Hepatocyte (in vitro differentiated cells): ENCODE measurements around the gene PLAC8L1. TPM values are rescaled to one million over a fixed set of nuclear protein-coding genes. Genes with fewer than 3 reads are reported as not detected.

Source experiments
- DNase-seq: peaks from one replicate; pipeline ENCODE4 v3.0.0-alpha.2; 2016; ENCODE audit warnings: low spot score
- H2AFZ ChIP-seq: fragments of 200-600 bp; sonication (generic); 2 replicates; pipeline ENCODE4 v1.6.0; 2016; ENCODE audit warnings: antibody characterized with exemption, mild to moderate bottlenecking
- H3K27ac ChIP-seq: fragments of 200-600 bp; sonication (generic); 2 replicates; pipeline ENCODE4 v1.5.1; 2016; ENCODE audit warnings: mild to moderate bottlenecking
- H3K27me3 ChIP-seq: fragments of 200-600 bp; sonication (generic); 2 replicates; pipeline ENCODE4 v1.6.1; 2016
- H3K36me3 ChIP-seq: fragments of 200-600 bp; sonication (generic); replicated peaks from 2 replicates; pipeline ENCODE4 v1.5.1; 2016; ENCODE audit warnings: low read depth; ENCODE audit not compliant: insufficient read depth
- H3K4me1 ChIP-seq: fragments of 200-600 bp; sonication (generic); 2 replicates; pipeline ENCODE4 v1.5.1; 2016; ENCODE audit warnings: mild to moderate bottlenecking, moderate library complexity; ENCODE audit not compliant: insufficient read depth
- H3K4me2 ChIP-seq: fragments of 200-600 bp; sonication (generic); 2 replicates; pipeline ENCODE4 v1.6.0; 2016
- H3K4me3 ChIP-seq: fragments of 200-600 bp; sonication (generic); 2 replicates; pipeline ENCODE4 v1.5.1; 2016; ENCODE audit warnings: mild to moderate bottlenecking
- H3K79me2 ChIP-seq: fragments of 200-600 bp; sonication (generic); 2 replicates; pipeline ENCODE4 v1.6.0; 2017; ENCODE audit warnings: mild to moderate bottlenecking
- H3K9me2 ChIP-seq: fragments of 200-600 bp; sonication (generic); replicated peaks from 2 replicates; pipeline ENCODE4 v1.6.0; 2017; ENCODE audit warnings: mild to moderate bottlenecking; ENCODE audit not compliant: insufficient read depth
- H3K9me3 ChIP-seq: fragments of 200-600 bp; sonication (generic); 2 replicates; pipeline ENCODE4 v1.5.1; 2016; ENCODE audit warnings: low read depth, mild to moderate bottlenecking
- H4K20me1 ChIP-seq: fragments of 200-600 bp; sonication (generic); 2 replicates; pipeline ENCODE4 v1.6.0; 2016; ENCODE audit warnings: mild to moderate bottlenecking; ENCODE audit not compliant: insufficient read depth, poor library complexity, severe bottlenecking
- EZH2 ChIP-seq: fragments of 200-600 bp; sonication (generic); IDR thresholded peaks from 2 replicates; pipeline ENCODE4 v1.6.1; 2016; ENCODE audit warnings: antibody characterized with exemption, mild to moderate bottlenecking, borderline replicate concordance
- EZH2phosphoT487 ChIP-seq: fragments of 200-600 bp; sonication (generic); IDR thresholded peaks from one replicate; pipeline ENCODE4 v1.6.1; 2018; ENCODE audit warnings: antibody characterized with exemption, mild to moderate bottlenecking, low read depth, moderate library complexity; ENCODE audit not compliant: unreplicated experiment, severe bottlenecking
- WGBS: methylation state at CpG from one replicate; pipeline ENCODE4 v1.1.6; 2016; ENCODE audit warnings: low lambda C conversion rate; ENCODE audit errors: missing lambda C conversion rate; 5-methylcytosine and 5-hydroxymethylcytosine counted together
- polyA plus RNA-seq: library from polyadenylated mRNA; unstranded; fragments of >200 nt; fragmentation: Nextera tagmentation; extraction: Ambion mirVana; gene quantifications from 2 replicates; pipeline ENCODE4 v1.2.1, GENCODE V29; 2016
- total RNA-seq: library from RNA; depleted of rRNA; stranded (reverse); fragments of >200 nt; gene quantifications from 2 replicates; pipeline ENCODE4 v1.2.3, GENCODE V29; 2014
- TF ChIP-seq, protein P1 (sequence below): fragments of 200-600 bp; sonication (generic); IDR thresholded peaks from 2 replicates; pipeline ENCODE4 v1.5.1; 2016; ENCODE audit warnings: antibody characterized with exemption, mild to moderate bottlenecking; ENCODE audit not compliant: poor library complexity

The PLAC8L1 gene
- total and polyA plus RNA-seq, 2 experiments from 2014 or later, result 1.1 to 1.5 TPM

DNA sequence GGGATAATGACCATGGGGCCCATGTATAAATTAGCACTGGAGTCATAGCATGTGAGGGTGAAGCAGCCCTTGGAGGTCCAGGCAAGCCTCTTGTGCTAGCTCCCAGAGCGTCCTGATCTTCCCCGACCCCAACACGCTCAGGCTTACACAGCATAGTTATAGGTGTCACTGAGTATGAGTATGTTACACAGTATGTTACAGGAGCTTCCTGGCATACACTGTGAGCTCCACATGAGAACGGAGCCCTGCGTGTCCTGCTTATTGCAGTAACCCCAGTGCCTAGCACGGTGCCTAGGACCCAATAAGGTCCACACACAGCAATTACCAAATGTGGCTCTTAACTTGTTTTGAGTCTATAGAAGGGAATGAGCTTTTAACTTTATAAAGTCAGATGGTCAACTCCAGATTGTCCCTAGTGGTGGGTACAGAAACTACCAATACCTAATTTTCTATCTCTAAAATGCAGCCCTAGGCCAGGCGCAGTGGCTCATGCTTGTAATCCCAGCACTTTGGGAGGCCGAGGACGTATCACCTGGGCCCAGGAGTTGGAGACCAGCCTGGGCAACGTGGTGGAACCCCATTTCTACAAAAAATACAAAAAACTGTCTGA lies 64.1 kb downstream of the PLAC8L1 start:
- Histone ChIP-seq H4K20me1 (no peaks in the 10 kb centered on the region), H3K27ac (peak overlapping the region; percentile 37), H3K79me2 (peaks cover 24% of the 10 kb centered on the region), H3K9me3 (no peaks in the 10 kb centered on the region), H3K4me1 (peaks cover 16% of the 10 kb centered on the region), H3K27me3 (no peaks in the 10 kb centered on the region), H3K36me3 (peaks cover 8% of the 10 kb centered on the region), H3K4me2 (no peak overlapping the region), H2AFZ (no peak overlapping the region), H3K9me2 (no peaks in the 10 kb centered on the region), H3K4me3 (no peak overlapping the region)
- DNase-seq, result no peak
- WGBS, result 86% methylated on average over 10 of the region's 10 CpGs
- TF ChIP-seq, protein P1, sequence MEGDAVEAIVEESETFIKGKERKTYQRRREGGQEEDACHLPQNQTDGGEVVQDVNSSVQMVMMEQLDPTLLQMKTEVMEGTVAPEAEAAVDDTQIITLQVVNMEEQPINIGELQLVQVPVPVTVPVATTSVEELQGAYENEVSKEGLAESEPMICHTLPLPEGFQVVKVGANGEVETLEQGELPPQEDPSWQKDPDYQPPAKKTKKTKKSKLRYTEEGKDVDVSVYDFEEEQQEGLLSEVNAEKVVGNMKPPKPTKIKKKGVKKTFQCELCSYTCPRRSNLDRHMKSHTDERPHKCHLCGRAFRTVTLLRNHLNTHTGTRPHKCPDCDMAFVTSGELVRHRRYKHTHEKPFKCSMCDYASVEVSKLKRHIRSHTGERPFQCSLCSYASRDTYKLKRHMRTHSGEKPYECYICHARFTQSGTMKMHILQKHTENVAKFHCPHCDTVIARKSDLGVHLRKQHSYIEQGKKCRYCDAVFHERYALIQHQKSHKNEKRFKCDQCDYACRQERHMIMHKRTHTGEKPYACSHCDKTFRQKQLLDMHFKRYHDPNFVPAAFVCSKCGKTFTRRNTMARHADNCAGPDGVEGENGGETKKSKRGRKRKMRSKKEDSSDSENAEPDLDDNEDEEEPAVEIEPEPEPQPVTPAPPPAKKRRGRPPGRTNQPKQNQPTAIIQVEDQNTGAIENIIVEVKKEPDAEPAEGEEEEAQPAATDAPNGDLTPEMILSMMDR, result peak; percentile 26
- TF ChIP-seq EZH2 (no peak), EZH2phosphoT487 (no peak)

DNA sequence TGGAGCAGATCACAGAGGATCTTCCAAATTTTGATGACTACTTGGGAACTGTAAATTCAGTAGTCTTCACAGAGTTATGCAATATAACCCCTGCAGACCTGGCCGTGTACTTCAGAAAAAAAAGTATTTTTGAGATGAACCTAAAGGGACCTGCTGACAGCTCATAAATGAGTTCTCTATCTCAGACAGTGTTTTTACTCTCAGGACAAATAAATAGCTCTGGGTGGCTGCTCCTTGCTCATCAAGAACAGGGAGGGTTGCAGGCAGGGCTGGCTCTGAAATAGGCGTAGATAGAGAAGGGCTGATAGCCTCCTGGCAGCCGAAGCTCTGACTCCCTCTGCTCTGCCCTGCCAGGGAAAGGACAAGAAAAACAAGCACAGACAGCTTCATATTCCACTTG lies 64.8 kb downstream of the PLAC8L1 start:
- H3K9me2 ChIP-seq, result no peaks in the 10 kb centered on the region
- no peaks in the 10 kb centered on the region for H3K27me3 ChIP-seq
- no peak overlapping the region for H3K4me3 ChIP-seq
- peaks cover 19% of the 10 kb centered on the region for H3K79me2 ChIP-seq
- no peak overlapping the region for H3K4me2 ChIP-seq
- H4K20me1 ChIP-seq, result no peaks in the 10 kb centered on the region
- 66% methylated on average over 3 of the region's 3 CpGs for WGBS
- no peak for DNase-seq
- TF ChIP-seq EZH2phosphoT487 (no peak), EZH2 (no peak)
- TF ChIP-seq, protein P1, result no peak
- H3K36me3 ChIP-seq, result peaks cover under 1% of the 10 kb centered on the region
- H3K4me1 ChIP-seq, result peaks cover 16% of the 10 kb centered on the region
- H3K27ac ChIP-seq, result peak overlapping the region; percentile 37
- H3K9me3 ChIP-seq, result no peaks in the 10 kb centered on the region
- no peak overlapping the region for H2AFZ ChIP-seq

DNA sequence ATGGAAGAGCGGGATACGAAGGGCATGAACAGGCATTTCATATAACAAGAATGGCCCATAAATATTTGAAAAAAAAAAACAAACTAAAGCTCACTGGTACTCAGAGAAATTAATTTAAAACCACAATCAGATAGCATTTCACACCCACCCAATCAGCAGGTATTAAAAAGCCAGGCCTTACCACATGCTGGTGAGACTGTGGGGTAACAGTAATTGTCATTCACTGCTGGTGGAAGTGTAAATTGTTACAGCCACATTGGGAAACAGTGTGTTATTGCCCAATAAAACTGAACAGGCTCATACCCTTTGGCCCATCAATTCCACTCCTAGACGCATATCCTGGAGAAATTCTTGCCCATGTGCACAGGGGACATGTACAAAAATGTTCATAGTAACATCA lies 66.0 kb downstream of the PLAC8L1 start:
- no peak for DNase-seq
- TF ChIP-seq EZH2phosphoT487 (no peak), EZH2 (no peak)
- TF ChIP-seq, protein P1, result no peak
- H3K9me2 ChIP-seq, result no peaks in the 10 kb centered on the region
- H3K36me3 ChIP-seq, result no peaks in the 10 kb centered on the region
- no peak overlapping the region for H3K27ac ChIP-seq
- H3K27me3 ChIP-seq, result no peaks in the 10 kb centered on the region
- no peak overlapping the region for H3K4me2 ChIP-seq
- no peaks in the 10 kb centered on the region for H4K20me1 ChIP-seq
- no peak overlapping the region for H2AFZ ChIP-seq
- peaks cover 14% of the 10 kb centered on the region for H3K79me2 ChIP-seq
- WGBS, result 79% methylated on average over 3 of the region's 3 CpGs
- no peak overlapping the region for H3K4me3 ChIP-seq
- no peaks in the 10 kb centered on the region for H3K9me3 ChIP-seq
- peaks cover 16% of the 10 kb centered on the region for H3K4me1 ChIP-seq
